CD14-positive monocyte (primary cell): ENCODE measurements around the gene IL1RL2. TPM values are rescaled to one million over a fixed set of nuclear protein-coding genes. Genes with fewer than 3 reads are reported as not detected.
A peak's percentile ranks its signal among the peaks of the same experiment; 100 is the strongest.

ENCODE experiments used
- DNase-seq, 3 donors: peaks; one replicate each; pipeline ENCODE4 v3.0.0-alpha.2; 2011 to 2022
- H2AFZ ChIP-seq: 2 replicates; pipeline ENCODE4 v1.6.0; 2012; ENCODE audit warnings: mild to moderate bottlenecking, low read depth, low read length, inconsistent platforms; ENCODE audit not compliant: insufficient read depth, poor library complexity, severe bottlenecking
- H3K27ac ChIP-seq, 2 donors: 1 replicate in 1 of 2; 2 replicates in 1 of 2; pipeline ENCODE4 v1.5.1; 2012 to 2013; ENCODE audit warnings: low read length in 2 of 2, control low read depth in 1 of 2, inconsistent platforms in 1 of 2, low read depth in 1 of 2, mild to moderate bottlenecking in 1 of 2
- H3K27me3 ChIP-seq, 2 donors: one replicate each; pipeline versions ENCODE4 v1.6.0 to v1.6.1; 2011 to 2013; ENCODE audit warnings: low read length in 2 of 2; ENCODE audit not compliant: control insufficient read depth in 2 of 2, insufficient read depth in 2 of 2
- H3K36me3 ChIP-seq, 2 donors: replicated peaks in 1 of 2; 1 replicate in 1 of 2; 2 replicates in 1 of 2; pipeline versions ENCODE4 v1.5.1 to v1.6.1; 2012 to 2013; ENCODE audit warnings: low read length in 2 of 2, control low read depth in 1 of 2, inconsistent platforms in 1 of 2, mild to moderate bottlenecking in 1 of 2; ENCODE audit not compliant: insufficient read depth in 2 of 2, control insufficient read depth in 1 of 2
- H3K4me1 ChIP-seq, 2 donors: 1 replicate in 1 of 2; 2 replicates in 1 of 2; pipeline versions ENCODE4 v1.5.1 to v1.6.1; 2012 to 2013; ENCODE audit warnings: low read length in 2 of 2, control low read depth in 1 of 2, inconsistent platforms in 1 of 2, mild to moderate bottlenecking in 1 of 2, moderate library complexity in 1 of 2; ENCODE audit not compliant: insufficient read depth in 2 of 2, control insufficient read depth in 1 of 2
- H3K4me2 ChIP-seq: replicated peaks from 2 replicates; pipeline ENCODE3; 2012; ENCODE audit warnings: low read length, moderate library complexity, mild to moderate bottlenecking; ENCODE audit not compliant: poor library complexity, severe bottlenecking; ENCODE audit errors: extremely low read depth
- H3K4me3 ChIP-seq, 3 experiments: fragments of 200-600 bp in 1 of 3; sonication (generic) in 1 of 3; replicated peaks in 1 of 3; 1 replicate in 2 of 3; 2 replicates in 1 of 3; pipeline ENCODE4 v1.5.1; 2011 to 2013; ENCODE audit warnings: low read length in 3 of 3, mild to moderate bottlenecking in 3 of 3, control low read depth in 2 of 3, low read depth in 2 of 3, inconsistent platforms in 1 of 3, moderate library complexity in 1 of 3
- H3K79me2 ChIP-seq: 2 replicates; pipeline ENCODE4 v1.6.0; 2012; ENCODE audit warnings: mild to moderate bottlenecking, control low read depth, inconsistent platforms, low read length, moderate library complexity; ENCODE audit not compliant: insufficient read depth
- H3K9ac ChIP-seq: 2 replicates; pipeline ENCODE4 v1.6.0; 2017; ENCODE audit warnings: low read length, mild to moderate bottlenecking; ENCODE audit not compliant: insufficient read depth, poor library complexity, severe bottlenecking
- H3K9me3 ChIP-seq, 2 donors: replicated peaks in 1 of 2; 1 replicate in 1 of 2; 2 replicates in 1 of 2; pipeline versions ENCODE4 v1.5.1 to v1.6.1; 2012 to 2013; ENCODE audit warnings: low read length in 2 of 2, control low read depth in 1 of 2; ENCODE audit not compliant: control insufficient read depth in 1 of 2, insufficient read depth in 1 of 2
- H4K20me1 ChIP-seq: 2 replicates; pipeline ENCODE4 v1.6.0; 2012; ENCODE audit warnings: mild to moderate bottlenecking, low read length, control low read depth, moderate library complexity; ENCODE audit not compliant: insufficient read depth
- H3K27ac Mint-ChIP-seq, 7 donors: one replicate each; pipeline ENCODE4 v1.8.0; 2020; ENCODE audit warnings: mild to moderate bottlenecking in 7 of 7, mixed read lengths in 7 of 7, moderate library complexity in 6 of 7, inconsistent platforms in 2 of 7
- H3K27me3 Mint-ChIP-seq, 3 donors: one replicate each; pipeline ENCODE4 v1.8.0; 2021 to 2022; ENCODE audit warnings: low read depth in 3 of 3, mild to moderate bottlenecking in 3 of 3, mixed read lengths in 3 of 3, moderate library complexity in 3 of 3, inconsistent platforms in 1 of 3
- H3K36me3 Mint-ChIP-seq, 2 donors: one replicate each; pipeline ENCODE4 v1.8.0; 2020; ENCODE audit warnings: mixed read lengths in 2 of 2, inconsistent platforms in 1 of 2, mild to moderate bottlenecking in 1 of 2
- H3K4me1 Mint-ChIP-seq: one replicate; pipeline ENCODE4 v1.8.0; 2020; ENCODE audit warnings: mild to moderate bottlenecking, mixed read lengths
- H3K4me3 Mint-ChIP-seq, 2 donors: one replicate each; pipeline ENCODE4 v1.8.0; 2020; ENCODE audit warnings: mild to moderate bottlenecking in 2 of 2, mixed read lengths in 2 of 2, moderate library complexity in 1 of 2
- H3K9me3 Mint-ChIP-seq, 7 donors: one replicate each; pipeline ENCODE4 v1.8.0; 2020 to 2022; ENCODE audit warnings: mixed read lengths in 7 of 7, mild to moderate bottlenecking in 6 of 7, moderate library complexity in 6 of 7, inconsistent platforms in 2 of 7
- WGBS: methylation state at CpG from one replicate; pipeline ENCODE4 v1.1.5; 2013; ENCODE audit warnings: missing lambda C conversion rate; ENCODE audit not compliant: insufficient coverage; 5-methylcytosine and 5-hydroxymethylcytosine counted together
- intact Hi-C, 2 donors: fragments of 100-400 bp; cut with micrococcal nuclease; formaldehyde crosslinking; loops; one replicate each; pipeline versions ENCODE4 v1.15.0 to v1.15.1; 2023
- polyA plus RNA-seq, 3 donors: library from polyadenylated mRNA; depleted of rRNA in 1 of 3; unstranded in 2 of 3; stranded (reverse) in 1 of 3; fragments of 300-500 nt in 2 of 3; fragments of >200 nt in 1 of 3; fragmentation: Illumina TruSeq in 2 of 3; gene quantifications; 1 replicate in 2 of 3; 2 replicates in 1 of 3; pipeline ENCODE4 v1.2.3, GENCODE V29; 2012 to 2021
- TF ChIP-seq, protein P1 (sequence below): fragments of 200-600 bp; IDR thresholded peaks from one replicate; pipeline ENCODE4 v1.8.0; 2022; ENCODE audit warnings: antibody characterized with exemption, mild to moderate bottlenecking

IL1RL2 gene
- polyA plus RNA-seq, 3 donors, result 0.07 to 1.5 TPM; not detected in 1

DNA sequence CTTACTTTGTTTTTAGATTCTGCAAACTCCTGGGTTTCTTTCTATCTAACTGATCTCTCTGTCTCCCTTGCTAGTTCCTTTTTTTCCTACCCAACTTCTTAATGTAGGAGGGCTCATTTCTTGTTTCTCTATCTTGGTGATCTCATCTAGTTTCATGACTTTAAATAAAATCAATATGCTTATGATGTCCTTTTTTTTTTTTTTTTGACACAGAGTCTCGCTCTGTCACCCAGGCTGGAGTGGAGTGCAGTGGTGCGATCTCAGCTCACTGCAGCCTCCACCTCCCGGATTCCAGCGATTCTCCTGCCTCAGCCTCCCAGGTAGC lies 82.3 kb downstream of the IL1RL2 start:
- no peaks in the 10 kb centered on the region for H3K9me3 ChIP-seq
- no peaks in the 10 kb centered on the region for H4K20me1 ChIP-seq
- no CpG with 5 or more reads among the region's 4 CpGs for WGBS
- Mint-ChIP-seq H3K27ac (peak overlapping the region in 3 of 7 donors; percentile 32 to 58 (median 40)), H3K27me3 (peaks cover 44 to 47% (median 45%) of the 10 kb centered on the region in 3 donors), H3K9me3 (peaks cover 0 to 2% (median 0%) of the 10 kb centered on the region in 7 donors), H3K4me3 (no peak overlapping the region), H3K36me3 (peaks cover 0 to 2% of the 10 kb centered on the region in 2 donors), H3K4me1 (peaks cover 8% of the 10 kb centered on the region)
- no peaks in the 10 kb centered on the region for H3K79me2 ChIP-seq
- no peak overlapping the region for H3K27ac ChIP-seq
- H3K27me3 ChIP-seq, result peaks cover 37 to 52% of the 10 kb centered on the region in 2 donors
- H3K4me2 ChIP-seq, result no peak overlapping the region
- H2AFZ ChIP-seq, result no peak overlapping the region
- H3K36me3 ChIP-seq, result no peaks in the 10 kb centered on the region
- H3K4me1 ChIP-seq, result peaks cover 8 to 11% of the 10 kb centered on the region in 2 donors
- no peak overlapping the region for H3K9ac ChIP-seq
- no peak overlapping the region for H3K4me3 ChIP-seq
- no peak for DNase-seq
- TF ChIP-seq, protein P1, sequence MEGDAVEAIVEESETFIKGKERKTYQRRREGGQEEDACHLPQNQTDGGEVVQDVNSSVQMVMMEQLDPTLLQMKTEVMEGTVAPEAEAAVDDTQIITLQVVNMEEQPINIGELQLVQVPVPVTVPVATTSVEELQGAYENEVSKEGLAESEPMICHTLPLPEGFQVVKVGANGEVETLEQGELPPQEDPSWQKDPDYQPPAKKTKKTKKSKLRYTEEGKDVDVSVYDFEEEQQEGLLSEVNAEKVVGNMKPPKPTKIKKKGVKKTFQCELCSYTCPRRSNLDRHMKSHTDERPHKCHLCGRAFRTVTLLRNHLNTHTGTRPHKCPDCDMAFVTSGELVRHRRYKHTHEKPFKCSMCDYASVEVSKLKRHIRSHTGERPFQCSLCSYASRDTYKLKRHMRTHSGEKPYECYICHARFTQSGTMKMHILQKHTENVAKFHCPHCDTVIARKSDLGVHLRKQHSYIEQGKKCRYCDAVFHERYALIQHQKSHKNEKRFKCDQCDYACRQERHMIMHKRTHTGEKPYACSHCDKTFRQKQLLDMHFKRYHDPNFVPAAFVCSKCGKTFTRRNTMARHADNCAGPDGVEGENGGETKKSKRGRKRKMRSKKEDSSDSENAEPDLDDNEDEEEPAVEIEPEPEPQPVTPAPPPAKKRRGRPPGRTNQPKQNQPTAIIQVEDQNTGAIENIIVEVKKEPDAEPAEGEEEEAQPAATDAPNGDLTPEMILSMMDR, result no peak
- intact Hi-C loops, result loop anchor here in 1 of 2 donors (5.0 kb wide), 1 partner anchor 33 kb away; no protein-coding TSS in a partner anchor

DNA sequence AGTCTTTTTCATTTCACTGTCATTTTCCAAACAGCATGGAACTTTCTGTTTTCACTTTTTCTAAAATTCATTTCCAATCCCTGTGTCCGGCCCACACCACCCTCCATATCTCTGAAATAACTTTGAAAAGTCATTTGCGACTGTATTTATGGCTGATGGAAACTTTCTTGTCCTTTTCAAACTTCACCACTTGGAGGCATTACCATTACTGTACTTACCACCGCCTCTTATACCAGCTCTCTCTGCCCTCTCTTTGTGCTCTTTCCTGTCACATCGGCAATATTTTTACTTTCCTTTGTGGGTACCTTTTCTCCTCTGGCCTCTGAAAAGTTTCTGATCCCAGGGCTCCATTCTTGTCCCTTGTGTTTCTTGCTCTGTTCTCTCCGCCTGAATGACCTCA lies 85.0 kb downstream of the IL1RL2 start:
- no peak overlapping the region for H3K4me3 ChIP-seq
- no peak for DNase-seq

More for the DNA sequence above, 85.0 kb downstream of the IL1RL2 start:
- H2AFZ ChIP-seq, result no peak overlapping the region
- H3K27me3 Mint-ChIP-seq, result peaks cover 51 to 60% (median 56%) of the 10 kb centered on the region in 3 donors
- intact Hi-C loops, result no loop called here
- peaks cover 8 to 11% of the 10 kb centered on the region in 2 donors for H3K4me1 ChIP-seq
- no peaks in the 10 kb centered on the region for H3K9me3 ChIP-seq
- peaks cover 5 to 19% (median 8%) of the 10 kb centered on the region in 7 donors for H3K9me3 Mint-ChIP-seq
- H3K4me3 Mint-ChIP-seq, result peak overlapping the region in 1 of 2 donors; percentile 76
- H3K79me2 ChIP-seq, result no peaks in the 10 kb centered on the region
- H4K20me1 ChIP-seq, result no peaks in the 10 kb centered on the region
- 6% methylated on average over 2 of the region's 5 CpGs for WGBS
- no peak overlapping the region for H3K4me2 ChIP-seq
- H3K27ac ChIP-seq, result no peak overlapping the region
- peaks cover 12% of the 10 kb centered on the region for H3K4me1 Mint-ChIP-seq
- H3K9ac ChIP-seq, result no peak overlapping the region
- H3K36me3 Mint-ChIP-seq, result peaks cover 0 to 5% of the 10 kb centered on the region in 2 donors
- TF ChIP-seq, protein P1, result no peak
- H3K27me3 ChIP-seq, result peaks cover 49 to 52% of the 10 kb centered on the region in 2 donors
- no peaks in the 10 kb centered on the region for H3K36me3 ChIP-seq
- H3K27ac Mint-ChIP-seq, result peak overlapping the region in 2 of 7 donors; percentile 8 to 65
